HG02970 (cell line): ENCODE data around the gene GOLPH3.
"Not testable (repeated sequence)": the region's sequence is repeated elsewhere in the genome, so short reads cannot be mapped to it uniquely, and the experiment has no call there.

Experiments used
- ATAC-seq: cut with Tn5 transposase; IDR thresholded peaks from one replicate; pipeline ENCODE4 v1.9.1; 2021; ENCODE audit warnings: mild to moderate bottlenecking, moderate library complexity, moderate number of reproducible peaks; ENCODE audit not compliant: unreplicated experiment, low FRiP score

GOLPH3 gene

GRCh38 chr5:32174011-32174870 lies at the start of gene GOLPH3:
Gene GOLPH3 (minus strand): TSS chr5:32174319. CDS start chr5:32174034, 285 bp downstream.
- peak; percentile 80 for ATAC-seq

GRCh38 chr5:32222723-32223470 lies 48.8 kb upstream of the GOLPH3 start:
- no peak for ATAC-seq

- no peak for ATAC-seq
Observed at GRCh38 chr5:32217886-32218396, 43.8 kb upstream of the GOLPH3 start.

GRCh38 chr5:32214344-32214743 lies 40.2 kb upstream of the GOLPH3 start:
- not testable (repeated sequence) for ATAC-seq

- no peak for ATAC-seq
Observed at GRCh38 chr5:32210151-32210550, 36.0 kb upstream of the GOLPH3 start.

- ATAC-seq = not testable (repeated sequence)
Observed at GRCh38 chr5:32208837-32209236, 34.7 kb upstream of the GOLPH3 start.

GRCh38 chr5:32207355-32207634 lies 33.2 kb upstream of the GOLPH3 start:
- ATAC-seq = no peak

- no peak for ATAC-seq
Observed at GRCh38 chr5:32206509-32207354, 32.6 kb upstream of the GOLPH3 start.

GRCh38 chr5:32206053-32206452 lies 31.9 kb upstream of the GOLPH3 start:
- no peak for ATAC-seq

GRCh38 chr5:32202394-32202793 lies 28.3 kb upstream of the GOLPH3 start:
- ATAC-seq = no peak

GRCh38 chr5:32201122-32201753 lies 27.1 kb upstream of the GOLPH3 start:
- no peak for ATAC-seq

GRCh38 chr5:32197032-32197431 lies 22.9 kb upstream of the GOLPH3 start:
- ATAC-seq = no peak

- no peak for ATAC-seq
Observed at GRCh38 chr5:32195265-32195664, 21.1 kb upstream of the GOLPH3 start.

GRCh38 chr5:32193591-32193990 lies 19.5 kb upstream of the GOLPH3 start:
- no peak for ATAC-seq

GRCh38 chr5:32190095-32190494 lies 16.0 kb upstream of the GOLPH3 start:
- ATAC-seq = no peak

GRCh38 chr5:32187675-32188074 lies 13.6 kb upstream of the GOLPH3 start:
- ATAC-seq = no peak

- ATAC-seq = no peak
Observed at GRCh38 chr5:32182463-32183063, 8.4 kb upstream of the GOLPH3 start.

GRCh38 chr5:32173267-32174010 lies 680 bp downstream of the GOLPH3 start:
- peak; percentile 28 for ATAC-seq

- no peak for ATAC-seq
Observed at GRCh38 chr5:32172923-32173266, 1.2 kb downstream of the GOLPH3 start.
